ENCODE measurements around the gene HERC4. TPM values are rescaled to one million over a fixed set of nuclear protein-coding genes. Genes with fewer than 3 reads are reported as not detected.

Gene HERC4
- total and polyA plus RNA-seq, 9 of the 15 experiments (the other 6 are each of a cell fraction or from before 2014, with no cell fraction given): 12.5 to 33.5 (median 22.8) TPM

DNA sequence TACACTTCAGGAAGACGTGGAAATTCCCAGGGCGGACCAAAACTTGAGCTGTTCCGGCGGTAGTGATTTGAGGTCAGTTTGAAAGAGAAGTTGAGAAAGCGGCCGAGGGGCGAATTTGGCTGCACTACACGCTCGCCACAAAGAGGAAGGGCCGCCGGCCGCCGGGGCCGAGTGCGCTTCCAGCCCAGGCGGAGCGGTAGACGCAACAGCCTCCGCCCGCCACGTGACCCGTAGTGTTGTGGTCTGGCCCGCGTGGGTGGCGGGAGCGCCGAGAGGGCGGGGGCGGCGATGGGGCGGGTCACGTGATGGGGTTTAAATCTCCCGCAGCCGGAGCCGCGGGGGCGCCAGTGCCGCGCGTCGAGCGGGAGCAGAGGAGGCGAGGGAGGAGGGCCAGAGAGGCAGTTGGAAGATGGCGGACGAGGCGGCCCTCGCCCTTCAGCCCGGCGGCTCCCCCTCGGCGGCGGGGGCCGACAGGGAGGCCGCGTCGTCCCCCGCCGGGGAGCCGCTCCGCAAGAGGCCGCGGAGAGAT is 190.7 kb downstream of the HERC4 start, which contains the start of gene SIRT1 (continued):
- TF ChIP-seq, protein P1, sequence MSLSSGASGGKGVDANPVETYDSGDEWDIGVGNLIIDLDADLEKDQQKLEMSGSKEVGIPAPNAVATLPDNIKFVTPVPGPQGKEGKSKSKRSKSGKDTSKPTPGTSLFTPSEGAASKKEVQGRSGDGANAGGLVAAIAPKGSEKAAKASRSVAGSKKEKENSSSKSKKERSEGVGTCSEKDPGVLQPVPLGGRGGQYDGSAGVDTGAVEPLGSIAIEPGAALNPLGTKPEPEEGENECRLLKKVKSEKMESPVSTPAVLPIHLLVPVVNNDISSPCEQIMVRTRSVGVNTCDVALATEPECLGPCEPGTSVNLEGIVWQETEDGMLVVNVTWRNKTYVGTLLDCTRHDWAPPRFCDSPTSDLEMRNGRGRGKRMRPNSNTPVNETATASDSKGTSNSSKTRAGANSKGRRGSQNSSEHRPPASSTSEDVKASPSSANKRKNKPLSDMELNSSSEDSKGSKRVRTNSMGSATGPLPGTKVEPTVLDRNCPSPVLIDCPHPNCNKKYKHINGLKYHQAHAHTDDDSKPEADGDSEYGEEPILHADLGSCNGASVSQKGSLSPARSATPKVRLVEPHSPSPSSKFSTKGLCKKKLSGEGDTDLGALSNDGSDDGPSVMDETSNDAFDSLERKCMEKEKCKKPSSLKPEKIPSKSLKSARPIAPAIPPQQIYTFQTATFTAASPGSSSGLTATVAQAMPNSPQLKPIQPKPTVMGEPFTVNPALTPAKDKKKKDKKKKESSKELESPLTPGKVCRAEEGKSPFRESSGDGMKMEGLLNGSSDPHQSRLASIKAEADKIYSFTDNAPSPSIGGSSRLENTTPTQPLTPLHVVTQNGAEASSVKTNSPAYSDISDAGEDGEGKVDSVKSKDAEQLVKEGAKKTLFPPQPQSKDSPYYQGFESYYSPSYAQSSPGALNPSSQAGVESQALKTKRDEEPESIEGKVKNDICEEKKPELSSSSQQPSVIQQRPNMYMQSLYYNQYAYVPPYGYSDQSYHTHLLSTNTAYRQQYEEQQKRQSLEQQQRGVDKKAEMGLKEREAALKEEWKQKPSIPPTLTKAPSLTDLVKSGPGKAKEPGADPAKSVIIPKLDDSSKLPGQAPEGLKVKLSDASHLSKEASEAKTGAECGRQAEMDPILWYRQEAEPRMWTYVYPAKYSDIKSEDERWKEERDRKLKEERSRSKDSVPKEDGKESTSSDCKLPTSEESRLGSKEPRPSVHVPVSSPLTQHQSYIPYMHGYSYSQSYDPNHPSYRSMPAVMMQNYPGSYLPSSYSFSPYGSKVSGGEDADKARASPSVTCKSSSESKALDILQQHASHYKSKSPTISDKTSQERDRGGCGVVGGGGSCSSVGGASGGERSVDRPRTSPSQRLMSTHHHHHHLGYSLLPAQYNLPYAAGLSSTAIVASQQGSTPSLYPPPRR (CRISPR knock-in tag; IDR thresholded peaks at IDR 0.05; ENCODE audit: borderline replicate concordance): no peak
- peak; percentile 62; the same call in 1 of the 2 replicates for TF ChIP-seq ZEB2 (IDR thresholded peaks at IDR 0.05)
- no peak for TF ChIP-seq ZNF431 (CRISPR knock-in tag; IDR thresholded peaks at IDR 0.05)
- TF ChIP-seq FOXJ2 (tag; IDR thresholded peaks at IDR 0.05): peak; percentile 96
- TF ChIP-seq, protein P2, sequence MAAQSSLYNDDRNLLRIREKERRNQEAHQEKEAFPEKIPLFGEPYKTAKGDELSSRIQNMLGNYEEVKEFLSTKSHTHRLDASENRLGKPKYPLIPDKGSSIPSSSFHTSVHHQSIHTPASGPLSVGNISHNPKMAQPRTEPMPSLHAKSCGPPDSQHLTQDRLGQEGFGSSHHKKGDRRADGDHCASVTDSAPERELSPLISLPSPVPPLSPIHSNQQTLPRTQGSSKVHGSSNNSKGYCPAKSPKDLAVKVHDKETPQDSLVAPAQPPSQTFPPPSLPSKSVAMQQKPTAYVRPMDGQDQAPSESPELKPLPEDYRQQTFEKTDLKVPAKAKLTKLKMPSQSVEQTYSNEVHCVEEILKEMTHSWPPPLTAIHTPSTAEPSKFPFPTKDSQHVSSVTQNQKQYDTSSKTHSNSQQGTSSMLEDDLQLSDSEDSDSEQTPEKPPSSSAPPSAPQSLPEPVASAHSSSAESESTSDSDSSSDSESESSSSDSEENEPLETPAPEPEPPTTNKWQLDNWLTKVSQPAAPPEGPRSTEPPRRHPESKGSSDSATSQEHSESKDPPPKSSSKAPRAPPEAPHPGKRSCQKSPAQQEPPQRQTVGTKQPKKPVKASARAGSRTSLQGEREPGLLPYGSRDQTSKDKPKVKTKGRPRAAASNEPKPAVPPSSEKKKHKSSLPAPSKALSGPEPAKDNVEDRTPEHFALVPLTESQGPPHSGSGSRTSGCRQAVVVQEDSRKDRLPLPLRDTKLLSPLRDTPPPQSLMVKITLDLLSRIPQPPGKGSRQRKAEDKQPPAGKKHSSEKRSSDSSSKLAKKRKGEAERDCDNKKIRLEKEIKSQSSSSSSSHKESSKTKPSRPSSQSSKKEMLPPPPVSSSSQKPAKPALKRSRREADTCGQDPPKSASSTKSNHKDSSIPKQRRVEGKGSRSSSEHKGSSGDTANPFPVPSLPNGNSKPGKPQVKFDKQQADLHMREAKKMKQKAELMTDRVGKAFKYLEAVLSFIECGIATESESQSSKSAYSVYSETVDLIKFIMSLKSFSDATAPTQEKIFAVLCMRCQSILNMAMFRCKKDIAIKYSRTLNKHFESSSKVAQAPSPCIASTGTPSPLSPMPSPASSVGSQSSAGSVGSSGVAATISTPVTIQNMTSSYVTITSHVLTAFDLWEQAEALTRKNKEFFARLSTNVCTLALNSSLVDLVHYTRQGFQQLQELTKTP (IDR thresholded peaks at IDR 0.05; ENCODE audit: low read depth in 1 of 2, partially characterized antibody in 2 of 2): peak in 1 of 2 experiments; percentile 51
- TF ChIP-seq, protein P3, sequence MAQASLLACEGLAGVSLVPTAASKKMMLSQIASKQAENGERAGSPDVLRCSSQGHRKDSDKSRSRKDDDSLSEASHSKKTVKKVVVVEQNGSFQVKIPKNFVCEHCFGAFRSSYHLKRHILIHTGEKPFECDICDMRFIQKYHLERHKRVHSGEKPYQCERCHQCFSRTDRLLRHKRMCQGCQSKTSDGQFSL (CRISPR knock-in tag; IDR thresholded peaks at IDR 0.05): peak; percentile 62; the same call in 1 of the 2 replicates
- TF ChIP-seq, protein P3 (tag; IDR thresholded peaks at IDR 0.05): no peak
- peak; percentile 97 for TF ChIP-seq NCOR1 (IDR thresholded peaks at IDR 0.05)
- TF ChIP-seq POLR2A (conservative IDR thresholded peaks at IDR 0.05): peak; percentile 87
- TF ChIP-seq MCM7 (IDR thresholded peaks at IDR 0.05): no peak
- TF ChIP-seq TSC22D4 (tag; IDR thresholded peaks at IDR 0.05): no peak
- no peak for TF ChIP-seq ZNF197 (CRISPR knock-in tag; IDR thresholded peaks at IDR 0.05; ENCODE audit: low read depth)
- TF ChIP-seq, protein P4, sequence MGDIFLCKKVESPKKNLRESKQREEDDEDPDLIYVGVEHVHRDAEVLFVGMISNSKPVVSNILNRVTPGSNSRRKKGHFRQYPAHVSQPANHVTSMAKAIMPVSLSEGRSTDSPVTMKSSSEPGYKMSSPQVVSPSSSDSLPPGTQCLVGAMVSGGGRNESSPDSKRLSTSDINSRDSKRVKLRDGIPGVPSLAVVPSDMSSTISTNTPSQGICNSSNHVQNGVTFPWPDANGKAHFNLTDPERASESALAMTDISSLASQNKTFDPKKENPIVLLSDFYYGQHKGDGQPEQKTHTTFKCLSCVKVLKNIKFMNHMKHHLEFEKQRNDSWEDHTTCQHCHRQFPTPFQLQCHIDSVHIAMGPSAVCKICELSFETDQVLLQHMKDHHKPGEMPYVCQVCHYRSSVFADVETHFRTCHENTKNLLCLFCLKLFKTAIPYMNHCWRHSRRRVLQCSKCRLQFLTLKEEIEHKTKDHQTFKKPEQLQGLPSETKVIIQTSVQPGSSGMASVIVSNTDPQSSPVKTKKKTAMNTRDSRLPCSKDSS (IDR thresholded peaks at IDR 0.05; ENCODE audit: low read depth, partially characterized antibody): no peak
- 0 out of 2 replicates have a peak, but pooled peaks have one; percentile 34 for TF ChIP-seq C11orf30 (IDR thresholded peaks at IDR 0.05; ENCODE audit: low read depth)
- no peak for TF ChIP-seq CHD4 (IDR thresholded peaks at IDR 0.05; ENCODE audit: insufficient read depth, insufficient replicate concordance, low read depth, low read length, poor library complexity, severe bottlenecking)
- 0 out of 2 replicates have a peak, but pooled peaks have one; percentile 57 for TF ChIP-seq NR2C2 (CRISPR knock-in tag; IDR thresholded peaks at IDR 0.05)
- TF ChIP-seq NR2C2 (tag; IDR thresholded peaks at IDR 0.05): peak; percentile 84
